HG02870 (cell line): ENCODE measurements around the gene TAAR9.

Experiments used
- ATAC-seq: cut with Tn5 transposase; IDR thresholded peaks from one replicate; pipeline ENCODE4 v1.9.1; 2021; ENCODE audit warnings: mild to moderate bottlenecking, moderate library complexity; ENCODE audit not compliant: unreplicated experiment

Gene TAAR9

GRCh38 chr6:132584698-132585097 is 46.6 kb downstream of the TAAR9 start:
- no peak for ATAC-seq

- no peak for ATAC-seq
These were observed 49.3 kb downstream of the TAAR9 start for GRCh38 chr6:132587424-132587823.
